G401 (cell line): ENCODE measurements around the gene MAP4K1. TPM values are rescaled to one million over a fixed set of nuclear protein-coding genes. Genes with fewer than 3 reads are reported as not detected.
"Not testable (repeated sequence)": the region's sequence is repeated elsewhere in the genome, so short reads cannot be mapped to it uniquely, and the experiment has no call there.

ENCODE experiments used
- DNase-seq: peaks from one replicate; pipeline ENCODE4 v3.0.0-alpha.2; 2015; ENCODE audit warnings: low spot score
- in situ Hi-C: cut with HindIII; loops from 2 replicates; pipeline ENCODE4 v1.10.0; 2016; ENCODE audit warnings: low sequenced_read_pairs, mixed read lengths
- total RNA-seq: library from RNA; depleted of rRNA; stranded (reverse); fragments of >200 nt; shearing (Covaris generic); gene quantifications from 2 replicates; pipeline ENCODE4 v1.2.3, GENCODE V29; 2014

Gene MAP4K1
- total RNA-seq, 1 experiment from 2014 or later: not detected

DNA sequence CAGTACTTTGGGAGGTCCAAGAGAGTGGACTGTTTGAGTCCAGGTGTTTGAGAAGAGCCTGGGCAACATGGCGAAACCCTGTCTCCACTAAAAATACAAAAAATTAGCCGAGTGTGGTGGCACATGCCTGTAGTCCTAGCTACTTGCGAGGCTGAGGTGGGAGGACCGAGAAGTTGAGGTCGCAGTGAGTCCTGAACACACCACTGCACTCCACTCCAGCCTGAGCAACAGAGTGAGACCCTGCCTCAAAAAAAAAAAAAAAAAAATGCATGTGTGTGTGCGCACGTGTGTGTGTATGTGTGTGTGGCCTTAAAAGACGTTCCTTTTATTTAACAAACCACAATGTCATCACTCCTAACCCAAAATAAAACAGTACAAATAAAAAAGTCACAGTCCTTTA lies 62.6 kb downstream of the MAP4K1 start:
- in situ Hi-C loops: no loop called here
- DNase-seq: no peak

- no peak for DNase-seq
- in situ Hi-C loops: no loop called here
These were observed 63.0 kb downstream of the MAP4K1 start for GRCh38 chr19:38554676-38555141.

DNA sequence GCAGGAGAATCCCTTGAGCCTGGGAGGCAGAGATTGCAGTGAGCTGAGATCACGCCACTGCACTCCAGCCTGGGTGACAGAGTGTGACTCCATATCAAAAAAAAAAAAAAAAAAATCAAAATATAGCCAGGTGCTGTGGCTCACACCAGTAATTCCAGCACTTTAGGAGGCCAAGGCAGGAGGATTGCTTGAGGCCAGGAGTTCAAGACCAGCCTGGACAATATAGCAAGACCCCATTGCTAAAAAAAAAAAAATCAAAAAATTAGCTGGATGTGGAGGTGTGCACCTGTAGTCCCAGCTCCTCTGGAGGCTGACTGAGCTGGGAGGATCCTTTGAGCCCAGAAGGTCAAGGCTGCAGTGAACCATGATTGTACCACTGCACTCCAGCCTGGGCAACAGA lies 64.5 kb downstream of the MAP4K1 start:
- DNase-seq, in situ Hi-C loops: not testable (repeated sequence)

DNA sequence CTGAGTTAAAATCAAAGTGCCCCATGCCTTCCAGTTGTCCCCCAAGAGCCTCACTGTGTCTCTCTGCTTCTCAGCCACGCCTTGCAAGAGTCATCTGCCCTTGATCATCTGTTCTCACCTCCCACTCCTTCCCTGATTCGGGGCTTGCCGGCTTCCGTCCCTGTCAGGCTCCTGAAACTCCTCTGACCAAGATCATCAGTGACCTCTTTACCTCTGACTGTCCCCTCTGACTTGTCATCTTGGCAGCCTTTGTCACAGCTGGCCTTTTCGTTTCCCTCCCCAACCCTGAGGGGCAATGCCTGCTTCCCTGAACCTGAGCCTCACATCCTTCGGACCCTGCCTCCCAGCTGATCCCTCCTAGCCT lies 66.3 kb downstream of the MAP4K1 start:
- no peak for DNase-seq
- in situ Hi-C loops: no loop called here

- DNase-seq: no peak
- in situ Hi-C loops: no loop called here
These were observed 67.4 kb downstream of the MAP4K1 start for GRCh38 chr19:38550376-38550775.

DNA sequence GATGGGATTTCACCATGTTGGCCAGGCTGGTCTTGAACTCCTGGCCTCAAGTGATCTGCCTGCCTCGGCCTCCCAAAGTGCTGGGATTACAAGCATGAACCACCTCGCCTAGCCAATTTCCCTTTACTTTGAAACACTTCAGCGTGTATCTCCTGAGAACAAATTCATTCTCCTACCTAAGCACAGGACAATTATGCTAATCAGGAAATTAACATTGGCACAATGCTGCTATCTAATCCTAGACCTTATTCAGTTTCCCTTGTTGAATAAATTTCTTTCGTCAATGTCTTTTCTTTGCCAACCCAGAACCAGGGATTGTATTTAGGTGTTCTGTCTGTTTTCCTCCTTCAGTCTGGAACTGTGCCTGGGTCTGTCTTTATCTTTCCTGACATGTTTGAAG lies 67.8 kb downstream of the MAP4K1 start:
- DNase-seq: no peak
- in situ Hi-C loops: no loop called here

- in situ Hi-C loops: no loop called here
- no peak for DNase-seq
These were observed 68.7 kb downstream of the MAP4K1 start for GRCh38 chr19:38549061-38549460.

DNA sequence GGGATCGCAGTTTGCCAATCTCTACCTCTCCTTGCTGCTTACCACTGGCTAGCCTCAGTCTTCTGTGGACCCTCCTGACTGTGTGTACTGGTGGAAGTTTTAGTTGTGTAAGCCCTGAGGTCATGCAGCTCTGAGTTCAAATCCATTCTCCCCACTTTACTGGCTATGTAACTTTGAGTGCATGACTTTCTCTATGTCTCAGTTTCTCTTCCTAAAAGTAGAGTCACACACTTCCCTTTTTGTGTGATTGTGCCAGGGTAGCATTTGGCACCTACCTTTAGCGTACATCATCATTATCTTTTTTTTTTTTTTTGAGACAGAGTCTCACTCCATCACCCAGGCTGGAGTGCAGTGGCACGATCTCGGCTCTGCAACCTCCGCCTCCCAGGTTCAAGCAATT lies 70.3 kb downstream of the MAP4K1 start:
- no peak for DNase-seq
- in situ Hi-C loops: no loop called here

DNA sequence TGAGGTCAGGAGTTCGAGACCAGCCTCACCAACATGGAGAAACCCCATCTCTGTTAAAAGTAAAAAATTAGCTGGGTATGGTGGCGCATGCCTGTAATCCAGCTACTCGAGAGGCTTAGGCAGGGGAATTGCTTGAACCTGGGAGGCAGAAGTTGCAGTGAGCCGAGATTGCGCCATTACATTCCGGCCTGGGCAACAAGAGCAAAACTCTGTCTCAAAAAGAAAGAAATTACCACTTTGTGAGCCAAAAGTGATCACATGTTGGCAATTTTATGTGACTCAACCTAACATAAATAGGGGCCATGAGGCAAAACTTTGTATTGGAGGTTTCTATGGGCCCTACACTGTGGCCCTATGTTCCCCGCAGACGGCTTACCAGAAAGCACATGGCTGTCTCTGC lies 72.2 kb downstream of the MAP4K1 start:
- in situ Hi-C loops: no loop called here

DNA sequence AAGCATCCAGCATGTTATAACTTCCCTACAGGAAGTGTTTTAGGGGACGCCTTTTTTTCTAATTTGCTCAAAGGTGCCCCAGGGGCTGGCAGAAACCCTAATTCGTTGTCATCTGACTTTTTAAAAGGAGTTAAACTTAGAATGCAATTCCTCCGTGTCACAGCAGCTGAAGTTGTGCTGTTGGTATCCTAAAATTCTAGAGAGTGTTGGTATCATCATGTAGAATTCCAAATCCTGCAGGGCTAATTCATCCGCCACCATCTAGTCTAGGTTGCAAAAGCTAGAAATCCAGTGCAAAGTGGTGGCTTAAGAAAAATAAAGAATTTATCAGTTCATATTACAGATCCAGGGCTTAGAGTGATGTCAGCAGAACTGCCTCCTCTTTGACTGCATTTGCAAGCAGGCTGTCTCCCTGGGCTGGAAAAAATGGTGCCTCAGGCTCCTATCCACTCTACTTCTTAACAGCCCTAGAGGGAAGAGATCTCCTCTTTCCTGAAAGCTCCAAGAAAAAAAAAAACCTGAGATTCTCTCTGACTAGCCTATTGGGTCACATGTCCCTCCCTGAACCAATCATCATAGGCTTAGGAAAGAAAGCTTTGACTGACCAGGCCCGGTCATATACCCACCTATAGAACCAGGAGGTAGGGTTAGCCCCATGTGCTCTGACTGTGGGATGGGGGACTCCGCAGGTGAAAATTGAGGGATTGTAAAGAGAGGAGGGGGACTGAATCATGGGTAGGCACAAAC lies 73.0 kb downstream of the MAP4K1 start:
- in situ Hi-C loops: no loop called here
- DNase-seq: no peak

More for the DNA sequence above, 72.2 kb downstream of the MAP4K1 start:
- no peak for DNase-seq

DNA sequence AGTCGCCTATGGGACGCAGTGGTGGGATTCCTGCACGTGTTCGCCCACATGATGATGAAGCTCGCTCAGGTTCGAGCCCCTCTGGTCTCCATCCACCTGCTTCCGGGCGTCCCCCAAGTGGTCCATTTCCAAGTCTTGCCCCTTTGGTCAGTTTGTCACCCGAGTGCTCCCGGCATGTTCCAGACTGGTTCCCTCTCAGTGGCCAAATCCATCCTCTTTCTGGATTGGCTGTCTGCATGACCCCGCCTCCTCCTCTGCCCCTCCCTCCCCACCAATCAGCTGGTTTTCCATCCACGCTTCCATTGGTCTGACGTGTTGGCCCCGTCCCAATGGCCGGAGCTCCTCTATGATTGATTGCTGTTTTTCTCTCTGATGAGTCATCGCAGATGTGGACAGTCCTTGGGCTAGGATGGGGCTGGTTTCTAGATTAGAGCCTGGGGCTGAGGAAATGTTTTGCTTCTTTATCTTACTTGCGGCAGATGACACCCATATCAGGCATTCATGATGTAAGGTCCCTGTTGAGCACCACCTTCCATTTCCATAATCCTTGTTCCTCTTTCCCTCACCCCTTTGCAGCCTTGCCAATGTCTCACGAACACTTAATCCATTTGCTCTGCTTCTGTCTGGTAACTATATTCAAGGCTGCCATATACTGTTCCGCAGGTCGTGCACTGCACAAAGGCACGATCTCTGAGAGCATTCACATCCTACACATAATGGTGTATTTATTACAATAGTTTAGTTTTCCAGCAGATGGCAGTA lies 73.8 kb downstream of the MAP4K1 start:
- peak; percentile 62 for DNase-seq
- in situ Hi-C loops: no loop called here

- no peak for DNase-seq
- in situ Hi-C loops: no loop called here
These were observed 74.4 kb downstream of the MAP4K1 start for GRCh38 chr19:38543286-38543806.

- in situ Hi-C loops: no loop called here
- no peak for DNase-seq
These were observed 75.7 kb downstream of the MAP4K1 start for GRCh38 chr19:38542040-38542439.

- in situ Hi-C loops: no loop called here
These were observed 78.0 kb downstream of the MAP4K1 start for GRCh38 chr19:38539751-38540150.

DNA sequence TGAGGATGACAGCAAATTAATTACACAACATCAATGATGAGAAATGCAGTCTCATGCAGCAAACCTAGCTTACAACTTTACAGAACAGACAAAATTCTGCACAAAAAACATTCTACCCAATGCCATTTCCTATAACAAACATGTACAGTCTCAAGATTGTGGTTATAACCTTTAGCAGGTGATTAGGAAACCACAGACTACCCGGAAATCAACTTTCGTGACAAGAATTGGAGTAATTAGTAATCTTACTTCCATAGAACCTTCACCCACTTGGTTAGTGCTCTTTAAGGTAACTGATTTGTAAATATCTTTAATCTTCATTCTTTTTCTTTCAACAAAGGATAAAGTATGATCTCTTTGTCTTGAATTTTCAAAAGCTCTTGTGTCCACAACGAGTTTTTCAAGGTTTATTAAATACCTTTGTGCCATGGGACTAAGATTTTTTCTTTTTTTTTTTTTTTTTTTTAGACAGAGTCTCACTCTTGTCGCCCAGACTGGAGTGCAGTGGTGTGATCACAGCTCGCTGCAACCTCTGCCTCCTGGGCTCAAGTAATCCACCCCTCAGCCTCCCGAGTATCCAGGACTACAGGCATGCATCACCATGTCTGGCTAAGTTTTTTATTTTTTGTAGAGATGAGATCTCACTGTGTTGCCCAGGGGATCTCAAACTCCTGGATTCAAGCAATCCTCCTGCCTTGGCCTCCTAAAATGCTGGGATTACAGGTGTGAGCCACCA lies 78.8 kb downstream of the MAP4K1 start:
- DNase-seq: no peak
- in situ Hi-C loops: no loop called here

More at GRCh38 chr19:38539751-38540150, 78.0 kb downstream of the MAP4K1 start:
- no peak for DNase-seq

GRCh38 chr19:38538386-38538785 lies 79.4 kb downstream of the MAP4K1 start:
- peak; percentile 39 for DNase-seq
- in situ Hi-C loops: no loop called here
